HL-60 (cell line): ENCODE results near the gene PHLDB2.

ENCODE experiments used
- CTCF ChIP-seq: IDR thresholded peaks from one replicate; pipeline ENCODE4 v1.5.1; 2011; ENCODE audit warnings: low read length, control low read depth, inconsistent platforms; ENCODE audit not compliant: insufficient read depth
- TF ChIP-seq, protein P1 (sequence below): IDR thresholded peaks from 2 replicates; pipeline ENCODE4 v1.6.1; 2012; ENCODE audit warnings: low read depth; ENCODE audit not compliant: insufficient replicate concordance

DNA sequence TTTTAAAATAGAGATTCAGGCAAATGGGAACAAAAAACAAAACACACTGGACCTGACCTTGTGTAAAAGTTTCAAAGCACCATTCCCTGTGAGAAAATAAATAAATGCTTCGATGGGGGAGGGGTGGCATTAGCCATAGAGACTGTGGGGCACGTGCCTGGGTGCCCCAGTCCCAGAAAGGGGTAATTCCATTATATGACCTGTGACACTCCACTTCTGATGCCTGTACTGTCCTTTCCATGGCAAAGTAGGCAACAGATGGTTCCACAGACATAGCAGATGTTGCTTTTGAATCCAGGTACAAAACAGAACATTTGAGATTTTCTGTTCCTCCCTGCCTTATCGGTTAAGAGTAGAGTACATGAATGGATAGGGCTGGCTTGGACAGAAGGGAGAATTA is 3.9 kb downstream of the PHLDB2 start:
- TF ChIP-seq CTCF: no peak
- TF ChIP-seq, protein P1, sequence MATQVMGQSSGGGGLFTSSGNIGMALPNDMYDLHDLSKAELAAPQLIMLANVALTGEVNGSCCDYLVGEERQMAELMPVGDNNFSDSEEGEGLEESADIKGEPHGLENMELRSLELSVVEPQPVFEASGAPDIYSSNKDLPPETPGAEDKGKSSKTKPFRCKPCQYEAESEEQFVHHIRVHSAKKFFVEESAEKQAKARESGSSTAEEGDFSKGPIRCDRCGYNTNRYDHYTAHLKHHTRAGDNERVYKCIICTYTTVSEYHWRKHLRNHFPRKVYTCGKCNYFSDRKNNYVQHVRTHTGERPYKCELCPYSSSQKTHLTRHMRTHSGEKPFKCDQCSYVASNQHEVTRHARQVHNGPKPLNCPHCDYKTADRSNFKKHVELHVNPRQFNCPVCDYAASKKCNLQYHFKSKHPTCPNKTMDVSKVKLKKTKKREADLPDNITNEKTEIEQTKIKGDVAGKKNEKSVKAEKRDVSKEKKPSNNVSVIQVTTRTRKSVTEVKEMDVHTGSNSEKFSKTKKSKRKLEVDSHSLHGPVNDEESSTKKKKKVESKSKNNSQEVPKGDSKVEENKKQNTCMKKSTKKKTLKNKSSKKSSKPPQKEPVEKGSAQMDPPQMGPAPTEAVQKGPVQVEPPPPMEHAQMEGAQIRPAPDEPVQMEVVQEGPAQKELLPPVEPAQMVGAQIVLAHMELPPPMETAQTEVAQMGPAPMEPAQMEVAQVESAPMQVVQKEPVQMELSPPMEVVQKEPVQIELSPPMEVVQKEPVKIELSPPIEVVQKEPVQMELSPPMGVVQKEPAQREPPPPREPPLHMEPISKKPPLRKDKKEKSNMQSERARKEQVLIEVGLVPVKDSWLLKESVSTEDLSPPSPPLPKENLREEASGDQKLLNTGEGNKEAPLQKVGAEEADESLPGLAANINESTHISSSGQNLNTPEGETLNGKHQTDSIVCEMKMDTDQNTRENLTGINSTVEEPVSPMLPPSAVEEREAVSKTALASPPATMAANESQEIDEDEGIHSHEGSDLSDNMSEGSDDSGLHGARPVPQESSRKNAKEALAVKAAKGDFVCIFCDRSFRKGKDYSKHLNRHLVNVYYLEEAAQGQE: no peak
